GM12872 (cell line): Measurements from ENCODE around the gene EYA2.

Experiments used
- CTCF ChIP-seq: IDR thresholded peaks from 3 replicates; pipeline ENCODE4 v1.5.1; 2011; ENCODE audit warnings: low read depth, mild to moderate bottlenecking, low read length, moderate library complexity; ENCODE audit not compliant: insufficient read depth

The EYA2 gene

GRCh38 chr20:47198996-47199552, 304.4 kb downstream of the EYA2 start:
- TF ChIP-seq CTCF, result no peak

GRCh38 chr20:47201074-47201730, 306.6 kb downstream of the EYA2 start:
- no peak for TF ChIP-seq CTCF

GRCh38 chr20:47202733-47203667, 308.4 kb downstream of the EYA2 start:
- no peak for TF ChIP-seq CTCF

- no peak for TF ChIP-seq CTCF
These were observed 309.6 kb downstream of the EYA2 start for GRCh38 chr20:47204008-47204849.

GRCh38 chr20:47205577-47206123, 311.0 kb downstream of the EYA2 start:
- TF ChIP-seq CTCF, result peak; percentile 96

GRCh38 chr20:47206962-47207641, 312.5 kb downstream of the EYA2 start:
- no peak for TF ChIP-seq CTCF
